ENCODE measurements around the gene SZRD1.

Gene SZRD1

GRCh38 chr1:16380868-16381267 lies 13.8 kb downstream of the SZRD1 start:
- no peak for DNase-seq
- WGBS = 93% methylated on average over 4 of the region's 4 CpGs
- no peak overlapping the region for H3K27ac ChIP-seq (ENCODE audit: low read length, poor library complexity, severe bottlenecking)
- no peak overlapping the region for H2BK12ac ChIP-seq (ENCODE audit: low read length in 2 of 2)
- no peak overlapping the region for H3K4me3 ChIP-seq (ENCODE audit: insufficient read depth in 1 of 2, low read depth in 1 of 2, low read length in 2 of 2)
- H3K9me3 ChIP-seq (ENCODE audit: control insufficient read depth, low read length) = no peaks in the 10 kb centered on the region
- H3K79me1 ChIP-seq (replicated peaks; ENCODE audit: low read length, poor library complexity, severe bottlenecking) = no peaks in the 10 kb centered on the region
- no peak overlapping the region for H4K8ac ChIP-seq (ENCODE audit: low read length)
- H2BK5ac ChIP-seq (ENCODE audit: low read depth, low read length, poor library complexity, severe bottlenecking) = no peak overlapping the region
- no peak overlapping the region for H4K91ac ChIP-seq (ENCODE audit: low read length)
- H3K27me3 ChIP-seq (ENCODE audit: control insufficient read depth in 1 of 2, insufficient read depth in 1 of 2, low read length in 2 of 2) = no peaks in the 10 kb centered on the region
- H2AK5ac ChIP-seq (ENCODE audit: low read length, severe bottlenecking) = no peak overlapping the region
- H2BK15ac ChIP-seq (ENCODE audit: low read depth, poor library complexity, severe bottlenecking) = no peak overlapping the region
- peaks cover 3 to 22% of the 10 kb centered on the region in 2 experiments for H3K36me3 ChIP-seq (ENCODE audit: control insufficient read depth in 1 of 2, insufficient read depth in 2 of 2, low read depth in 1 of 2, low read length in 2 of 2)
- no peak overlapping the region for H3K4me2 ChIP-seq (ENCODE audit: low read length, poor library complexity, severe bottlenecking)
- H3K9ac ChIP-seq (ENCODE audit: low read length) = no peak overlapping the region
- no peak overlapping the region for H3K14ac ChIP-seq (ENCODE audit: low read length in 2 of 2)
- no peak overlapping the region for H3K23ac ChIP-seq (ENCODE audit: low read length in 2 of 2)
- H3K18ac ChIP-seq (ENCODE audit: low read depth in 1 of 2, low read length in 2 of 2) = no peak overlapping the region
- no peak overlapping the region for H2AFZ ChIP-seq (ENCODE audit: low read depth, low read length)
- H3K4me1 ChIP-seq (ENCODE audit: control insufficient read depth, insufficient read depth, low read depth, low read length) = peaks cover 13% of the 10 kb centered on the region
- H3K4ac ChIP-seq (ENCODE audit: low read depth in 1 of 2, low read length in 2 of 2) = no peak overlapping the region
- no peak overlapping the region for H2BK120ac ChIP-seq (ENCODE audit: low read depth, low read length)

- peak overlapping the region; percentile 54 for H2AK5ac ChIP-seq (ENCODE audit: low read length, severe bottlenecking)
- H3K27ac ChIP-seq (ENCODE audit: low read length, poor library complexity, severe bottlenecking) = no peak overlapping the region
- no peak for DNase-seq
- H3K14ac ChIP-seq (ENCODE audit: low read length in 2 of 2) = no peak overlapping the region
- H3K18ac ChIP-seq (ENCODE audit: low read depth in 1 of 2, low read length in 2 of 2) = no peak overlapping the region
- no peak overlapping the region for H4K8ac ChIP-seq (ENCODE audit: low read length)
- H2BK15ac ChIP-seq (ENCODE audit: low read depth, poor library complexity, severe bottlenecking) = no peak overlapping the region
- no peaks in the 10 kb centered on the region for H3K79me1 ChIP-seq (replicated peaks; ENCODE audit: low read length, poor library complexity, severe bottlenecking)
- H3K4me2 ChIP-seq (ENCODE audit: low read length, poor library complexity, severe bottlenecking) = no peak overlapping the region
- 94% methylated on average over 2 of the region's 5 CpGs for WGBS
- no peaks in the 10 kb centered on the region for H3K27me3 ChIP-seq (ENCODE audit: control insufficient read depth in 1 of 2, insufficient read depth in 1 of 2, low read length in 2 of 2)
- peaks cover 19% of the 10 kb centered on the region for H3K4me1 ChIP-seq (ENCODE audit: control insufficient read depth, insufficient read depth, low read depth, low read length)
- no peak overlapping the region for H3K23ac ChIP-seq (ENCODE audit: low read length in 2 of 2)
- no peak overlapping the region for H3K4ac ChIP-seq (ENCODE audit: low read depth in 1 of 2, low read length in 2 of 2)
- no peak overlapping the region for H2AFZ ChIP-seq (ENCODE audit: low read depth, low read length)
- H2BK12ac ChIP-seq (ENCODE audit: low read length in 2 of 2) = no peak overlapping the region
- H3K9ac ChIP-seq (ENCODE audit: low read length) = no peak overlapping the region
- H3K36me3 ChIP-seq (ENCODE audit: control insufficient read depth in 1 of 2, insufficient read depth in 2 of 2, low read depth in 1 of 2, low read length in 2 of 2) = peaks cover 3 to 22% of the 10 kb centered on the region in 2 experiments
- no peak overlapping the region for H2BK5ac ChIP-seq (ENCODE audit: low read depth, low read length, poor library complexity, severe bottlenecking)
- no peak overlapping the region for H2BK120ac ChIP-seq (ENCODE audit: low read depth, low read length)
- H3K4me3 ChIP-seq (ENCODE audit: insufficient read depth in 1 of 2, low read depth in 1 of 2, low read length in 2 of 2) = no peak overlapping the region
- no peak overlapping the region for H4K91ac ChIP-seq (ENCODE audit: low read length)
- H3K9me3 ChIP-seq (ENCODE audit: control insufficient read depth, low read length) = no peaks in the 10 kb centered on the region
These were observed 16.8 kb downstream of the SZRD1 start for GRCh38 chr1:16383888-16384287.

GRCh38 chr1:16385659-16386453 lies 18.8 kb downstream of the SZRD1 start:
- peaks cover 3 to 12% of the 10 kb centered on the region in 2 experiments for H3K36me3 ChIP-seq (ENCODE audit: control insufficient read depth in 1 of 2, insufficient read depth in 2 of 2, low read depth in 1 of 2, low read length in 2 of 2)
- WGBS = 99% methylated on average over 9 of the region's 9 CpGs

GRCh38 chr1:16386454-16387113 lies 19.5 kb downstream of the SZRD1 start:
- Histone ChIP-seq H2BK120ac (ENCODE audit: low read depth, low read length) (no peak overlapping the region), H3K4me1 (ENCODE audit: control insufficient read depth, insufficient read depth, low read depth, low read length) (peaks cover 23% of the 10 kb centered on the region), H3K23ac (ENCODE audit: low read length in 2 of 2) (no peak overlapping the region), H3K79me1 (replicated peaks; ENCODE audit: low read length, poor library complexity, severe bottlenecking) (no peaks in the 10 kb centered on the region), H3K27ac (ENCODE audit: low read length, poor library complexity, severe bottlenecking) (peak overlapping the region; percentile 48), H3K27me3 (ENCODE audit: control insufficient read depth in 1 of 2, insufficient read depth in 1 of 2, low read length in 2 of 2) (no peaks in the 10 kb centered on the region), H3K4me3 (ENCODE audit: insufficient read depth in 1 of 2, low read depth in 1 of 2, low read length in 2 of 2) (peak overlapping the region in 1 of 2 experiments; percentile 75), H2BK5ac (ENCODE audit: low read depth, low read length, poor library complexity, severe bottlenecking) (no peak overlapping the region), H2BK12ac (ENCODE audit: low read length in 2 of 2) (no peak overlapping the region), H3K4me2 (ENCODE audit: low read length, poor library complexity, severe bottlenecking) (no peak overlapping the region), H3K9ac (ENCODE audit: low read length) (peak overlapping the region; percentile 76), H3K14ac (ENCODE audit: low read length in 2 of 2) (no peak overlapping the region), H4K91ac (ENCODE audit: low read length) (no peak overlapping the region), H3K4ac (ENCODE audit: low read depth in 1 of 2, low read length in 2 of 2) (no peak overlapping the region), H2BK15ac (ENCODE audit: low read depth, poor library complexity, severe bottlenecking) (no peak overlapping the region), H3K18ac (ENCODE audit: low read depth in 1 of 2, low read length in 2 of 2) (no peak overlapping the region), H3K9me3 (ENCODE audit: control insufficient read depth, low read length) (no peaks in the 10 kb centered on the region), H4K8ac (ENCODE audit: low read length) (no peak overlapping the region), H2AFZ (ENCODE audit: low read depth, low read length) (no peak overlapping the region), H2AK5ac (ENCODE audit: low read length, severe bottlenecking) (no peak overlapping the region), H3K36me3 (ENCODE audit: control insufficient read depth in 1 of 2, insufficient read depth in 2 of 2, low read depth in 1 of 2, low read length in 2 of 2) (peaks cover 3 to 15% of the 10 kb centered on the region in 2 experiments)
- peak; percentile 50 for DNase-seq
- 86% methylated on average over 5 of the region's 5 CpGs for WGBS

More at GRCh38 chr1:16385659-16386453, 18.8 kb downstream of the SZRD1 start:
- no peaks in the 10 kb centered on the region for H3K9me3 ChIP-seq (ENCODE audit: control insufficient read depth, low read length)
- H3K4ac ChIP-seq (ENCODE audit: low read depth in 1 of 2, low read length in 2 of 2) = peak overlapping the region in 1 of 2 experiments; percentile 59
- H3K4me1 ChIP-seq (ENCODE audit: control insufficient read depth, insufficient read depth, low read depth, low read length) = peaks cover 20% of the 10 kb centered on the region
- peak overlapping the region; percentile 10 for H3K9ac ChIP-seq (ENCODE audit: low read length)
- peak overlapping the region; percentile 86 for H2AK5ac ChIP-seq (ENCODE audit: low read length, severe bottlenecking)
- peak overlapping the region in 1 of 2 experiments; percentile 39 for H2BK12ac ChIP-seq (ENCODE audit: low read length in 2 of 2)
- no peaks in the 10 kb centered on the region for H3K79me1 ChIP-seq (replicated peaks; ENCODE audit: low read length, poor library complexity, severe bottlenecking)
- peak overlapping the region in 1 of 2 experiments; percentile 29 for H3K18ac ChIP-seq (ENCODE audit: low read depth in 1 of 2, low read length in 2 of 2)
- peak overlapping the region in 1 of 2 experiments; percentile 96 for H3K23ac ChIP-seq (ENCODE audit: low read length in 2 of 2)
- peak overlapping the region; percentile 48 for H3K27ac ChIP-seq (ENCODE audit: low read length, poor library complexity, severe bottlenecking)
- no peak overlapping the region for H2BK5ac ChIP-seq (ENCODE audit: low read depth, low read length, poor library complexity, severe bottlenecking)
- no peak overlapping the region for H4K8ac ChIP-seq (ENCODE audit: low read length)
- no peak for DNase-seq
- H2BK15ac ChIP-seq (ENCODE audit: low read depth, poor library complexity, severe bottlenecking) = no peak overlapping the region
- peak overlapping the region in 1 of 2 experiments; percentile 83 for H3K14ac ChIP-seq (ENCODE audit: low read length in 2 of 2)
- H3K4me2 ChIP-seq (ENCODE audit: low read length, poor library complexity, severe bottlenecking) = no peak overlapping the region
- peak overlapping the region in 1 of 2 experiments; percentile 75 for H3K4me3 ChIP-seq (ENCODE audit: insufficient read depth in 1 of 2, low read depth in 1 of 2, low read length in 2 of 2)
- no peaks in the 10 kb centered on the region for H3K27me3 ChIP-seq (ENCODE audit: control insufficient read depth in 1 of 2, insufficient read depth in 1 of 2, low read length in 2 of 2)
- no peak overlapping the region for H2BK120ac ChIP-seq (ENCODE audit: low read depth, low read length)
- H4K91ac ChIP-seq (ENCODE audit: low read length) = no peak overlapping the region
- H2AFZ ChIP-seq (ENCODE audit: low read depth, low read length) = no peak overlapping the region
